Body of pancreas (tissue), 4 donors: ENCODE data around the gene PTPRM.

ENCODE experiments used
- CTCF ChIP-seq, 7 experiments: fragments of 450-650 bp in 4 of 7; fragments of 200-600 bp in 3 of 7; sonication (generic) in 3 of 7; IDR thresholded peaks; one replicate each; pipeline ENCODE4 v1.5.1; 2016 to 2019; ENCODE audit warnings: antibody characterized with exemption in 7 of 7
- POLR2A ChIP-seq, 3 donors: fragments of 450-650 bp; IDR thresholded peaks; one replicate each; pipeline ENCODE4 v1.6.1; 2016; ENCODE audit warnings: antibody characterized with exemption in 3 of 3, mild to moderate bottlenecking in 2 of 3

GRCh38 chr18:8261651-8262091 is 694.6 kb downstream of the PTPRM start:
- TF ChIP-seq CTCF (IDR thresholded peaks at IDR 0.05) (no peak), POLR2A (IDR thresholded peaks at IDR 0.05) (no peak)
